ENCODE measurements around the gene MSH3. TPM values are rescaled to one million over a fixed set of nuclear protein-coding genes. Genes with fewer than 3 reads are reported as not detected.

The MSH3 gene
- polyA plus RNA-seq, 1 donor (not counting 4 experiments of a cell fraction or from before 2014, with no cell fraction given), result 11.1 TPM

GRCh38 chr5:80623999-80624398 lies 30.5 kb upstream of the MSH3 start:
- no peak overlapping the region for H3K9ac ChIP-seq (ENCODE audit: control insufficient read depth, extremely low read depth, insufficient read depth, low read length)
- H3K9me1 ChIP-seq (ENCODE audit: control insufficient read depth, extremely low read depth, insufficient read depth, low read length), result no peaks in the 10 kb centered on the region
- no peak overlapping the region for H3K4me2 ChIP-seq (ENCODE audit: control insufficient read depth, extremely low read depth, insufficient read depth, low read depth, low read length)
- no peak overlapping the region for H2AFZ ChIP-seq (ENCODE audit: control insufficient read depth, low read length)
- dilution Hi-C loops (cut with MboI; ENCODE audit: extremely low pct_ligation_motif_present, low sequenced_read_pairs), result no loop called here
- DNase-seq (ENCODE audit: low read depth, low spot score), result no peak
- no peaks in the 10 kb centered on the region for H4K20me1 ChIP-seq (ENCODE audit: control insufficient read depth, extremely low read depth, insufficient read depth, low read length)
- TF ChIP-seq EZH2 (IDR thresholded peaks at IDR 0.05; ENCODE audit: low read length), result no peak
- TF ChIP-seq CTCF (optimal IDR thresholded peaks at IDR 0.05 in 1 of 3, IDR thresholded peaks at IDR 0.05 in 1 of 3, conservative IDR thresholded peaks at IDR 0.05 in 1 of 3; ENCODE audit: extremely low read depth in 1 of 3, insufficient read depth in 2 of 3, low read length in 3 of 3), result no peak
- H3K27ac ChIP-seq (ENCODE audit: control insufficient read depth, insufficient read depth, low read length), result no peak overlapping the region
- H3K36me3 ChIP-seq (ENCODE audit: control insufficient read depth in 2 of 2, extremely low read depth in 1 of 2, insufficient read depth in 2 of 2, low read length in 2 of 2), result no peaks in the 10 kb centered on the region
- H3K79me2 ChIP-seq (ENCODE audit: control insufficient read depth, insufficient read depth, low read length), result no peaks in the 10 kb centered on the region
- no peak for FAIRE-seq
- no peak overlapping the region for H3K4me3 ChIP-seq (ENCODE audit: control insufficient read depth in 2 of 3, extremely low read depth in 1 of 3, insufficient read depth in 2 of 3, low read depth in 1 of 3, low read length in 3 of 3)
- H3K9me3 ChIP-seq (ENCODE audit: control insufficient read depth, low read depth, low read length), result no peaks in the 10 kb centered on the region
- H3K27me3 ChIP-seq (ENCODE audit: control insufficient read depth, extremely low read depth, insufficient read depth, low read length), result no peaks in the 10 kb centered on the region
- no peaks in the 10 kb centered on the region for H3K4me1 ChIP-seq (ENCODE audit: control insufficient read depth, extremely low read depth, insufficient read depth, low read length)

GRCh38 chr5:80625230-80625629 lies 29.2 kb upstream of the MSH3 start:
- H3K9ac ChIP-seq (ENCODE audit: control insufficient read depth, extremely low read depth, insufficient read depth, low read length), result no peak overlapping the region
- H3K79me2 ChIP-seq (ENCODE audit: control insufficient read depth, insufficient read depth, low read length), result no peaks in the 10 kb centered on the region
- no peak for DNase-seq (ENCODE audit: low read depth, low spot score)
- no peak overlapping the region for H3K27ac ChIP-seq (ENCODE audit: control insufficient read depth, insufficient read depth, low read length)
- no peaks in the 10 kb centered on the region for H3K27me3 ChIP-seq (ENCODE audit: control insufficient read depth, extremely low read depth, insufficient read depth, low read length)
- H3K4me1 ChIP-seq (ENCODE audit: control insufficient read depth, extremely low read depth, insufficient read depth, low read length), result no peaks in the 10 kb centered on the region
- no peak for FAIRE-seq
- no peak for TF ChIP-seq CTCF (optimal IDR thresholded peaks at IDR 0.05 in 1 of 3, IDR thresholded peaks at IDR 0.05 in 1 of 3, conservative IDR thresholded peaks at IDR 0.05 in 1 of 3; ENCODE audit: extremely low read depth in 1 of 3, insufficient read depth in 2 of 3, low read length in 3 of 3)
- no peak for TF ChIP-seq EZH2 (IDR thresholded peaks at IDR 0.05; ENCODE audit: low read length)
- H3K4me2 ChIP-seq (ENCODE audit: control insufficient read depth, extremely low read depth, insufficient read depth, low read depth, low read length), result no peak overlapping the region
- dilution Hi-C loops (cut with MboI; ENCODE audit: extremely low pct_ligation_motif_present, low sequenced_read_pairs), result no loop called here
- H3K9me3 ChIP-seq (ENCODE audit: control insufficient read depth, low read depth, low read length), result no peaks in the 10 kb centered on the region
- H4K20me1 ChIP-seq (ENCODE audit: control insufficient read depth, extremely low read depth, insufficient read depth, low read length), result no peaks in the 10 kb centered on the region
- H3K36me3 ChIP-seq (ENCODE audit: control insufficient read depth in 2 of 2, extremely low read depth in 1 of 2, insufficient read depth in 2 of 2, low read length in 2 of 2), result peaks cover 0 to 2% of the 10 kb centered on the region in 2 experiments
- no peak overlapping the region for H2AFZ ChIP-seq (ENCODE audit: control insufficient read depth, low read length)
- H3K4me3 ChIP-seq (ENCODE audit: control insufficient read depth in 2 of 3, extremely low read depth in 1 of 3, insufficient read depth in 2 of 3, low read depth in 1 of 3, low read length in 3 of 3), result no peak overlapping the region
- H3K9me1 ChIP-seq (ENCODE audit: control insufficient read depth, extremely low read depth, insufficient read depth, low read length), result no peaks in the 10 kb centered on the region

All from keratinocyte (primary cell).